Measurements from ENCODE around the gene VCP. TPM values are rescaled to one million over a fixed set of nuclear protein-coding genes. Genes with fewer than 3 reads are reported as not detected.

Gene VCP
- total RNA-seq (2014; rRNA removed; shearing (Covaris generic)), result 295 and 352 TPM in 2 replicates

DNA sequence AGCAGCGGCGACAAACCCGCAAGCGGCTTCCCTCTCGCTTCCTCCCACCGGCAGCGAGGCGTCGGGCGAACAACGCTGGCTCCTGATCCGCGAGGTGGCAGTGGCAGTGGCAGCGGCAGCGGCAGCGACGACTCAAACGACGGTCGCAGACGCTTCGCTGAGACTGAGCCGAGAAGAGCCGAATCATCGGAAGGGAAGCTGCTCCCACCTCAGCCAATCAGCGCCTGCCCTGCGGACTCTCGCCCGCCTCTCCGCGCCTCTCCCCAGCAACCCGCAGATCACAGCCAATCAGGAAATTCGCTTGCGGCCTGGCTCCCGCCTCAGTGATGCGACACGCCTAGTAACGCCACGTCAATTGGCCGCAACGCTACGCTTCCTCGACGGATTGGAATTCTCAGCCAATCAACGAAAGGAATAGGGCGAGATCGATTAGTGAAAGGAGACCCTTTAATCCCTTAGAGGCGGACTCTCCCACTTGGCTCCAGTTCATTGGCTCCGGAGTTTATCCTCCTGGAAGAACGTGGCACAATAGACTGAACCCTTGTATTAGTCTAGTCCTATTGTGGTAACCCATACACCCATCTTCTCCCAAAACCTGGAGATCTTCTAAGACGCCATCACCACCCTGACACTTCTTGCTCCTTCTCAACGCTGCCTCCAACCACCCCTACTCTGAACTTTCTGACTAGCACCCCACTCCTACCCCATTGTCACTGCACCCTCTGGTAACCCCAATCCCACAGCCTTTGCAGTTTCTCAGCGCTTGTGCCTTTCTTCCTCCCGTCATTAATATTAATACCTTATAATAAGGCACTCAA lies at the start of gene VCP:
VCP (minus strand) TSS at position 165 of the 818 bp plus-strand sequence. CDS start 272 bp downstream, outside the sequence.
- in situ Hi-C loops (cut with HindIII; ENCODE audit: low sequenced_read_pairs), result no loop called here
- peak; percentile 100 for DNase-seq (ENCODE audit: low spot score)

DNA sequence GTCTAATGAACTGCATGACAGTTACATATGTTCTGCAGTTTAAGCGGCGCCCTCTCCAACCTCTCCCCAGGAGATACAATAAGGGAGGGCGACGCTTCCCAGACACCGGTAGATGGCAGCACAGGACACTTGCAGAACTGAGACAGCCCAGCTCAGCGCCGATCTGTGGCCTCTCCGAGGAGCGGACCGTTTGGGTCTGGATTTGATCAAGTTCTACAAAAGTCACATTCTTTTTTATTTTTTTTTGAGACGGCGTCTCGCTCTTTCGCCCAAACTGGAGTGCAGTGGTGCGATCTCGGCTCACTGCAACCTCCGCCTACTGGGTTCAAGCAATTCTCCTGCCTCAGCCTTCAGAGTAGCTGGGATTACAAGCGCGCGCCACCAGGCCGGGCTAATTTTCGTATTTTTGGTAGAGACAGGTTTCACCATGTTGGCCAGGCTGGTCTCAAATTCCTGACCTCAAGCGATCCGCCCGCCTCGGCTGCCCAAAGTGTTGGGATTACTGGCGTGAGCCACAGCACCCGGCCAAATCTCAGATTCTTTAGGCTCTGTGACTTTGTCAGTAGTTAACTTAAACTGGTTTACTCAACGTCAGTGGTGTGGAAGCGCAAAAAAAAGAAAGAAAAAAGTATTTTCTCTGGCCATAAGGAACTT lies 44.6 kb upstream of the VCP start:
- peak; percentile 97 for DNase-seq (ENCODE audit: low spot score)
- in situ Hi-C loops (cut with HindIII; ENCODE audit: low sequenced_read_pairs), result no loop called here

DNA sequence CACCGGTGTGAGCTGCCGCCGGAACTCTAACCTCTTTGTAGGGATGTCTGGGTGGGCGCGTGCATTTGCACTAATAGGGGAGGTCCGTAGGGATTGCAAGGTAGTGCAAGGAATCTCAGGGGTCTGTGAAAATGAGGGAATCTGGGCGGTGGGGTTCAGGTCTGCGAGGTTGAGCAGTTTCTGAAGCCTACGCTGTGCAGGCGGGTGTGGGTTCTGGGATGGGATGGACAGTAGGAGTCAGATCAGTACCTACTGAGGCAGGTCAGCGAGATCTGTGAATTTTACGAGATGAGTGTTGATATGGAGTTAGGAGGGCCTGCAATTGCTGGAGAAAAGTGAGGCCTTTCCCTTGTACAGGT lies 44.1 kb upstream of the VCP start:
- in situ Hi-C loops (cut with HindIII; ENCODE audit: low sequenced_read_pairs), result no loop called here
- no peak for DNase-seq (ENCODE audit: low spot score)

DNA sequence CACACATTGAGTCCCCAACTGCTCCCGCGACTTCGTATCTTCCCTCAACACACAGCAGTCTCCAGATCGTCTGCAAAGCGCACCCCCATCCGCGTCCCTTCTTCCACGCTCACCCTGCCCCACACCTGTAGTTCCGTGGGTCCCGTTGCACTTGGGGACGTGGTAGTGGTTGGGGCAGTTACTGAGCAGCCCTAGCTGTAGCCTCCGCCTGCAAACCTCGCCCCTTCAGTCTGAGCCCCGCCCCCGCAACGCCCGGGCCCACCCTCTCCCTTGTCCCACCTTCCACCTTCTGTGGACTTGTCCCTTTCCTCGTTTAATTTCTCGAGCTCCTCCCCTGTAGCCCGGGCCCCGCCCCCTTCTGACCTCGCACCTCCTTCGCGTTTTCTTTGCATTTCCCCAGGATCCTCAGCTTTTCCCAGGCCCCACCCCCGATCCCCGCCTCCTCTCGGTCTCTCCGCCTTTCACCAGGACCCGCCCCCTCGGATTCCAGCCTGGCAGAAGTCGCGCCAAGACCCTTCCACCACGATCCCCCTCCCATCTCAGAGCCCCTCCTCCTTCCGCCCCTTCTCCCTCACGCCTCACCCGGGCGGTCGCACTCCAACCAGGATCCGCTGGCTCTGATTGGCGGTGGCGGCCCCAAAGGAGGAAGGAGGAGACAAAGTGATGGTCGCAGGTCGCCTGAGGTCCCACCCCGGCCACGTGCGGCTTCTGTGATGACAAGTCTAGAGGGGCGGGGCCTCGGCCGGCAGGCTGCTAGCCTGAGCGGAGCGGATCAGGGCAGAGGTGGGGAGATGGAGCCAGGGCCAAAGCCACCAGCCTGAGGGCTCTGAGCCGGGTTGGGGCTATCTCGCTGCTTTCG lies 43.5 kb upstream of the VCP start, which contains the start of gene ATOSB:
ATOSB (minus strand) TSS at position 183 of the 859 bp plus-strand sequence. CDS start 7,588 bp downstream, outside the sequence.
- DNase-seq (ENCODE audit: low spot score), result peak; percentile 95
- in situ Hi-C loops (cut with HindIII; ENCODE audit: low sequenced_read_pairs), result no loop called here

DNA sequence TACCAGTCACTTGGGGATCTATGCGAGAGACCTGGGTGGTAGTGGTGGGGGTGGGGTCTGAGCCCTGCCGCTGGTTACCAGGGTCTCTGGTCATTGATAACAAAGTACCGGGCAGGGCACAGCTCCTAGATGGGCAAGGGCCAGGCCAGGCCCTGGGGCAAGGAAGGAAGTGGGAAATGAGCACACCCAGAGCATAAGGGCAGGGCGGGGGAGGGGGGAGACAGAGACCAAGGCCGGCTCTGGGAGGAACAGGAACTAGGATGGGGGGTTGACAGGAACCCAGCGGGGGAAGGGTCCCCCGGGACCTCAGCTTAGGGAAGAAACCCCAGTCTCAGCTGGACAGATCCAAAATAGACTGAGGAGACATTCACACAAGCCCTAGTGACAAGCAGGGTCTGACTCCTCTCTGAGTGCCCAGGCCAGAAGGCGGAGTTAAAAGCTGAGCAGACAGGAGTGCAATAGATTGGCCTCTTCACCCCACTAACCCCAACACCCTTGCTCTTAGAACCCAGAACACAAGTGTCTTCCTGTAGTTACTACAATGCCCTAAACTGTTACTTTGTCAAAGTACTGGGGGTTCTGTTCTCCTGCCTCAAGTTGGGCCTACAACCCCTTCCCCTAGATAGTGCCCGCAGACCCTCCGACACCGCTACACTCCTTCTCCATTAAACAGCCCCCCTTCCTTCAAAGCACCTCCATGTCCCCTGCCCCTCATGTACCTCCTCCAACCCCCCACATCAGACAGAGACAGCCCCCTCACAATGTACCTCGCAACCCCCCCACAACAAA lies 42.6 kb upstream of the VCP start:
- in situ Hi-C loops (cut with HindIII; ENCODE audit: low sequenced_read_pairs), result no loop called here
- no peak for DNase-seq (ENCODE audit: low spot score)

DNA sequence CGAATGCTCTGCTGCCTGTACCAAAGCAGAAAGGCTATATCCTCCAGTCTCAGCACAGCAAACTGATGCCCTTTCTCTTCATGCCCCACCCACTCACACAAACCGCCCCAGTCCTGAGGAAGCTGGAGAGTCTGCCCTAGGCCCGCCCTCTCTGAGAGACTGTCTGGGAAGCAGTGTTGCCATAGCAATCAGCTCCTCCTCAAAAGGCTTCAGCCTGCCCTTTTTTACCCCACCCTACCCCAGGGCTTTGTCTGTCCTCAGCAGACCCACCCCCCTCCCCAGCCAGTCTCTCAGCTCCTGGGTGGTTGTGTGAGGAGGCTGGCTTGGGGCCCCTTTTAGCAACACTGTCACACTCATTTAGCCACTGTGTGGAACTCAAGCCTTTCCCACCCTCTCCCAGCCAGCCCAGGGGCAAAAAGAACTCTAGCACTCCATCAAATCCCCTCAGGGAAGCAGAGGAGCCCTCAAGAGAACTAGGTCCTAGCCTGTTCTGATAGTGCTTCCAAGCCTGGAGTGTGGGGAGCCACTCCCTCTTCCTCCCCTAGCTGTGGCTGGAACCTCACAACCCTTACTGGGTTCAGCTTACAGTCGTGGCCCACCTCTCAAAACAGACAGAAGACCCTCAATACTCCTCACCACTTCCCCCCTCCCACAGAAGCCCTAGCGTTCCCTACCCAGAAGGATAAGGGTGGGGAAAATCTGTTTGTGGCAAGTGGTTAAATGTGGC lies 41.9 kb upstream of the VCP start:
- in situ Hi-C loops (cut with HindIII; ENCODE audit: low sequenced_read_pairs), result no loop called here
- DNase-seq (ENCODE audit: low spot score), result peak; percentile 84

DNA sequence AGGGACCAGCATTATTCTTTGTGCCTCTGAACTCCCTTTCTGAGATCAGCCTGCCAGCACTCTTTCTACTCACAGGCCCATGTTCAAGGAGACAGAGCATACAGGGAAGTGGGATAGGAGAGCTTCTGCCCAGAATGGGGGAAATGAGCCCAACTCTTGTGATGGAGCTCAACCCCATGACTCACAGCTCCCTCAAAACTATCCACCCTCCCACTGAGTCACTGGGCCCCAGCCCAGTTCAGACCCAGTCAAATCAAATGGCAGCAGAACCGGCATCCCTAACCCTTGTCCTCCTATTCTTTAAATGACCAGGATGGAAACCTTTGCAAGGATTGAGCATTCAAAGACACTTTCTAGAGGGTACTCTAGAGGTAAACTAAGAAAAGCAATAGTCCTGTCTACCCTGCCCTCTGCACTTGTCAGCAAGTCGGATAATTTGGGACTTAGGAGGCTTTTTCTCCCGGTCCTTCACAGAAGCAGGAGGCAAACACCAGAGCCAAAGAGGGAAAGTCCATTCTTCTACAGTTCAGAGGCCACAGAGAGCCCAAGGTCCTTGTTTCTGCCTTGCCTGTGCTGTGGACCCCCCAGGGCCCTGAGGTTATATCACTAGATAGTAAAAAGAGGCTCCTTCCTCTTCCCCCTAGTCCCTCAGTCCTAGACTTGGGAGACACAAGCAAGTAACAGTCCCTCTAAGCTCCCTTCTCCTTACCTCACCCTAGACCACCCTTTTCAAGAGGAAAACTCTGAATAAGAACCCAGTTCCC lies 40.0 kb upstream of the VCP start:
- no peak for DNase-seq (ENCODE audit: low spot score)
- in situ Hi-C loops (cut with HindIII; ENCODE audit: low sequenced_read_pairs), result no loop called here

DNA sequence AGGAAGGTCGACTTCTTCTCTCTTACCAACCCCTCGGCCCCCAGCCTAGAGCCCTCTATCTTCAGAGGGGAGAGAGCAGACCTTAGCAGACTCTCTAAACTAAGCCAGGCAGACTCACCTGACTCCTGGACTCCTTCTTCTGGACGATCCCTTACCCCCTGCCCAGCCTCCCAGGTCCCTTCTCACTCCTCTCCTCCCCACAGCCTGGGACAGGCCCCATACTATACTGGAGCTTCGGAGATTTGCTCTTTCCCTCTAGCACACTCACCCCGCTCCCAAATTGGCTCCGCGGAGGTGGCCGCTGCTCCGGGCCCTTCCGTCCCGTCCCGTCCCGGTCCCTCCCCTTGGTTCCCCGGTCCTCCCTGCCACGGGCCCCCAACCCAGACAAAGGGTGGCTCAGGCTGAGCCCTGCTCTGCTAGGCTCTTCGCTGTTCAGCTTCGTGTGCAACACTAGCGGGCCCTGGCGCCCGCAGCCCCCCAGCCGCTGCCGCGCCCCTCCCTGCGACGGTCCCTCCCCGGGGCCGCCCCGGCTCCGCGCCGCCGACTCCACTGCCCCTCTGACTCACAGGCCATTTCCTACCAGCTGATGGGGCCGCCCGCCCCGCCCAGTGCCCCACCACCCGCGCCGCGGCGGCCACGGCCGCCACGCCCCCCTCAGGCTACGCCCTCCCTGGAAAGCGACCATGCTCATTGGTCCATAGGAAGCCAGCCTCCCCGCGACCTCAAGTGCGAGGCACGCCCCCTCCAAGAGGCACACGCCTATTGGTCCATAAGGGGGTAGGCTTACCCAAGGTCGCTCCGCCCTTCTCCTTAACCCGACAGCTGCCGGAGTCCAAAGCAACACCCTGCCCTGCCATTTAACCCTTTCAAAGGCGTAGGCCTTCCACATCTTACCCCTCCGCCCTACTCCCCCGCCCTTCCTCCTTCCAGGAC lies 38.8 kb upstream of the VCP start:
- peak; percentile 99 for DNase-seq (ENCODE audit: low spot score)
- in situ Hi-C loops (cut with HindIII; ENCODE audit: low sequenced_read_pairs), result no loop called here

DNA sequence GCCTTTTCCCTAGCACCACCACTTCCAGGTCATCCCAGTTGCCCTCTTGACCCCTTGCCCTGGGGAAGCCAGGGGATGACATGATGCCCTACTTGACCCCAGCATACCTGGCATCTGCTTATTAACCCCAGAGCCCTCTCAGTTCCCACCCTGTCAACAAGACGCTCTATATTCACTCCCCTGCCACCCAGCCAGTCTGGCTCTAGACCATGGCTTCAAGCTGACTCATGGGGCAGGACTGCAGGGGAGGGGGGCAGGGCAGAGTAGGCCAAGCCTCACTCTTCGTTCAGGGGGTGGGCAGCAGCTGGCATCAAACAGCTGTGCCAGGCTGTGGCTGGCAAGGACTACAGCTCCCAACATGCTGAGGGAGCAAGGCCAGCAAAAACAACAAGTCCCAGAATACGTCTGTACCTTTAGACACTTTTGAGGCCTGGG lies 37.9 kb upstream of the VCP start:
- no peak for DNase-seq (ENCODE audit: low spot score)
- in situ Hi-C loops (cut with HindIII; ENCODE audit: low sequenced_read_pairs), result no loop called here

DNA sequence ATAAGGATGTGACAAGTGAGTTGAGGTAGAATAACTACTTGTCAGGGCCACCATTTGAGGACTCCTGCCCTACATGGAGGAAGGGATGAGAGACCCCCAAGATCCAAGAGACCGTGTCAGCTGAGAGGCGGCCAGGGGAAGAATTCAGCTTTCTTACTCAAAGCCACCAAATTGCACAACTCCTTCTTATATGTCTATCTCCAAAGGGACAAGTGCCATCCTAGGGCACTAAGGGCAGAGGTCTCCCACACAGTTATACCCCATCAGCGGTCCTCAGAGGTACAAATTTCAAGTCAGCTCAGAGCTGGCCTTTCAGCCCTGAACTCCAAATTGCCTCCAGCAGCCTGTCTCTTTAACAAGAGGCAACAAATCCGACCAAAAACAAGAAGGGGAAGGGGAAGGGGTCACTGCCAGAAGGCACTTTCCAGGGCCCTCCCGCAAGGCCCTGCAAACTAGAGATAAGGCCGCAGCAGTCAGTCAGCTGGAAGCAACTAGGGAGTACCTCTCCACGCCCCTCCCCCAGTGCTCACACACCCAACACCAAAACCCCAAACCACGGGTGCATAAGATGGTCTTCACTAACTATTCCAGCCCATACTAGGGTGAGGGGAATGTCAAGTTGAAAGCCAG lies 36.6 kb upstream of the VCP start:
- no peak for DNase-seq (ENCODE audit: low spot score)
- in situ Hi-C loops (cut with HindIII; ENCODE audit: low sequenced_read_pairs), result no loop called here

DNA sequence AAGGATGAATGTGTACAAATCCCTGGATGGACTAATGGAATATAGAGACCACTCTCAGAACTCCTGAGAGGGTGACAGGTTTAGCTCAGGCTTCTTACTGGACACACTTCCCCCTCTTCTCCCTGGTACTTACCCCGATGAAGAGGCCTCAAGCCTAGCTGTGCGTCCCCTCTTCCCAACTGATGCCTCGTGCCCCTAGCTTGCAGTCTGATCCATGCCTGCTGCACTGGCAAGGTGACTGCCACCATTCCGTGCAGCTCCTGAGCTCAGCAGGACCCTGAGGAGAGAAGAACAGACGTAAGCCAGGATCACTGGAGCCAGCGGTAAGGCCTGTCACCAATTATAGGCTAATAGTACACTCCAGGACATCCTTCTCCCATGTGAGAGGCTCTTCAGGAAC lies 36.0 kb upstream of the VCP start:
- in situ Hi-C loops (cut with HindIII; ENCODE audit: low sequenced_read_pairs), result no loop called here
- no peak for DNase-seq (ENCODE audit: low spot score)

DNA sequence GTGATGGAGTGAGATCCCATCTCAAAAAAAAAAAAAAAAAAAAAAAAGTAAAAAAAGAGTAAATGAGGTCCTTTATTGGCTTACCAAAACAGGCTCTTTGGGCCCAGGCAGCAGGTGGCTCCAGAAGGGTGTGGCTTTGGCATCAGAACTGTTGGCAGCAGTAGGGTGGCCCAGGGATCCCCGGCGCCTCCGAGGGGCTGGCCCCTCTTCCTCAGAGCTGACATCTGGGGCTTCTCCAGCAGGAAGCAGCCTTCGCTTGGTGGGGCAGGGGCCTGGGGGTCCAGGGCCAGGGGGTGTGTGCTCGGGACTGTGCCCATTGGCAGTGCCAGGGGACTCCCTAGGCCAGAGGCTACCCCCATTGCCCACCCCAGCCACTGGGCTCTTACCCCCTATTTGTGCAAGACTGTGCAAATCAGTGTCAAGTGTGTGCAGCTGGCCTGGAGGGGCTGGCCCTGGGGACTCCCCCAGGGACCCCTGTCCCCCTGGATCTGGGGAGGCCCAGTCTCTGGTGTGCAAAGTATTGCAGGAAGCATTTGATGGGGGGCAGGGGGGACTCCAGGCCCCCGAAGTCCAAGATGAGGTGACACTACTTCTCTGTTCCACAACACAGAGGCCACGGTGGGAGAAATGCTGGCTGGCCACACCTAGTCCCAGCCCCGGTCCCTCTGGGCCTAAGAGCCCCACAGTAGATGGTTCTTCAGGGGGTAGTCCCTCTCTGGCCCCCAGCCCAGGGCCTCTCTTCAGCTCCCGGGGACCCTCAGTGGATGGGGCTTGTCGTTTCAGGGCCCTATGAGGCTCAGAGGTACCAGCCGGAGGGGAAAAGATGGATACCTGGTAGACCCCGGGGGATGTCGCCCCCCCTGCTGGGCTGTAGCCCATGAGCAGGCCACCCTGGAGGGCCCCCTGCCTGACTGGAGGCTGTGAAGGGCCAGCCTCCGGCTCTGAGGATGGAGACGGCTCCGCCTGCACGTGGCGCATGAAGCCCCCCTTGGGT lies 35.2 kb upstream of the VCP start:
- no peak for DNase-seq (ENCODE audit: low spot score)
- in situ Hi-C loops (cut with HindIII; ENCODE audit: low sequenced_read_pairs), result no loop called here

DNA sequence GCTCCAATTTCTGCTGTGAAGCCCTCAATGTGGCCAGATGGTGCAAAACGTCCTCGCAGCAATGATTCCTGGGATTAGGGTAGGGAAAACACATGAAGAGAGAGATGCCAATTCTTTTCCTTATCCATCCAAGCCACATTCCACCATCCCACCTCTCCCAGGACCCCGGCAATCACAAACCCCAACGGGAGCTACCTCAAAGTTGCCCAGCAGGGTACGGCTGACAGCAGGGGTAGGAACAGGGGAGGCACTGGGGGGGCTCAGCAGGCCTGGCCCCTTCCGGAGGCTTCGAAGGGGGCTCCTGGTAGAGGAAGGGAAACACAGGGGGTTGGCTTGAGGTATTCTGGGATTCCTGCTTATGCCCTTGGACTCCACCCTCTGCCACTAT lies 33.9 kb upstream of the VCP start:
- in situ Hi-C loops (cut with HindIII; ENCODE audit: low sequenced_read_pairs), result no loop called here
- no peak for DNase-seq (ENCODE audit: low spot score)

DNA sequence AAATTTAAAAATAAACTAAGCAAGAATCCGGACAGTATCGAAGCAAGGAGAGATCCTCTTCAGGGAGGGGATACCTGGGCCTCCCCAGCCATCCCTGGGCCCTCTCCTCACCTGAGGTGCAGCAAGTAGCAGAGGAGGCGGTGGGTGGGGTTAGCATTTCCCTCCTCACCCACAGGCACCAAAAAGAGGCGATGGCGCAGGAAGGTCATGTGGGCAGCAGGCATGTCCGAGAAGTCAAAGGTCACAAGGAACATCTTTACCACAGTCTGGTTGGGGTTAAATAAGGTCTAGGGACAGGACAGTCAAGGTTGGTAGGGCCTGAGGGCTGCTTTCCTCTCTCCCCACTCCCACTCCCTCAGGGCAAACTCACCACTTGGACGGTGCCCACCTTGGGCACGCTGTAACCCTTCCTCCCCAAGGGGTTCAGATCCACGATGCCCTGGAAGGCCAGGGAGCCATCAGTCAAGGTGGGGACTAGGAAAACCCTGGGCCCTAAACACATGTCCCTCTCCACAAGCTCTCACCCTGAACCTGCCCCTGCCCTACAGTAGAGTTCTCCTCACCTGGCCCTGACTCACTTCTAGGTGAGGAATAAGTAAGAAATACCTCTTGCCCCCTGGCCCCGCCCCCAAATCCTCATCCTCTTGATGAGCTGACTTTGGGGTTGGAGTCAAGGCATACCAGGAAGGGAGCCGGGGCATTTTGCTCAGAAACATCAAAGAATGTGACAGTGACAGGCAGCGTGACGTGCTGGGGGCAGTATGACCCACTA lies 33.3 kb upstream of the VCP start:
- no peak for DNase-seq (ENCODE audit: low spot score)
- in situ Hi-C loops (cut with HindIII; ENCODE audit: low sequenced_read_pairs), result no loop called here
